Ovary (tissue), 9 donors: Measurements from ENCODE around the gene MTSS2. TPM values are rescaled to one million over a fixed set of nuclear protein-coding genes. Genes with fewer than 3 reads are reported as not detected.

Experiments used
- DNase-seq, 5 donors: peaks; one replicate each; pipeline ENCODE4 v3.0.0-alpha.2; 2019 to 2020
- H3K27ac ChIP-seq, 2 donors: fragments of 200-600 bp; one replicate each; pipeline versions ENCODE4 v1.5.1 to v1.8.0; 2019 to 2022
- H3K27me3 ChIP-seq: fragments of 200-600 bp; one replicate; pipeline ENCODE4 v1.8.0; 2022
- H3K36me3 ChIP-seq: fragments of 200-600 bp; sonication (generic); one replicate; pipeline ENCODE4 v1.5.1; 2019
- H3K4me1 ChIP-seq: one replicate; pipeline ENCODE4 v1.8.1; 2013; ENCODE audit warnings: mild to moderate bottlenecking, moderate library complexity; ENCODE audit not compliant: insufficient read depth
- H3K4me3 ChIP-seq: fragments of 200-600 bp; sonication (generic); one replicate; pipeline ENCODE4 v1.5.1; 2017
- H3K9me3 ChIP-seq, 2 donors: fragments of 200-600 bp in 1 of 2; sonication (generic) in 1 of 2; one replicate each; pipeline versions ENCODE4 v1.5.1 to v1.8.1; 2013 to 2019; ENCODE audit warnings: mild to moderate bottlenecking in 1 of 2, moderate library complexity in 1 of 2
- EP300 ChIP-seq: sonication (generic); formaldehyde crosslinking; IDR thresholded peaks from one replicate; pipeline ENCODE4 v1.6.1; 2017; ENCODE audit warnings: antibody characterized with exemption
- POLR2A ChIP-seq: fragments of 450-650 bp; IDR thresholded peaks from one replicate; pipeline ENCODE4 v1.6.1; 2017; ENCODE audit warnings: antibody characterized with exemption, mild to moderate bottlenecking, moderate library complexity
- WGBS, 3 donors: extraction: QIAGEN DNeasy Blood & Tissue Kit in 1 of 3; methylation state at CpG; one replicate each; pipeline versions ENCODE4 v1.1.5 to v1.1.7; 2013 to 2017; 5-methylcytosine and 5-hydroxymethylcytosine counted together
- intact Hi-C, 4 donors: fragments of 100-400 bp; cut with DNase I; formaldehyde crosslinking; loops; one replicate each; pipeline versions ENCODE4 v1.11.0 to v1.15.1; 2022 to 2023
- polyA plus RNA-seq, 2 donors: library from polyadenylated mRNA; stranded (reverse); fragments of 200-250 nt in 1 of 2; fragments of 350-450 nt in 1 of 2; fragmentation: Illumina TruSeq in 1 of 2; extraction: RNeasy Lipid Tissue Mini Kit (QIAGEN cat#74804) in 1 of 2; gene quantifications; one replicate each; pipeline ENCODE4 v1.2.3, GENCODE V29; 2013 to 2014
- total RNA-seq, 7 donors: library from RNA; depleted of rRNA in 2 of 7; stranded (reverse); fragments of >200 nt in 2 of 7; fragmentation: NEBNext Ultra II Directional in 3 of 7; extraction: Animal tissue kit (Norgen Biotek cat#: 25700) in 3 of 7; gene quantifications; one replicate each; pipeline versions ENCODE4 v1.1.0 to v1.2.4, GENCODE V29; 2016 to 2023
- TF ChIP-seq, protein P1 (sequence below), 3 donors: fragments of 450-650 bp in 2 of 3; fragments of 200-600 bp in 1 of 3; IDR thresholded peaks; one replicate each; pipeline versions ENCODE4 v1.5.1 to v1.8.0; 2016 to 2022; ENCODE audit warnings: antibody characterized with exemption in 3 of 3, mild to moderate bottlenecking in 1 of 3
- donor health status: DM: no; HTN: no; CAD: no; lungs with moderate emphysema.
- donor health status: DM: no; HTN: no; CAD: no.
- donor health status: Bipolar disorder and iron deficiency.
- donor health status: DM: yes; HTN: yes; CAD: no.
- donor health status: DM: no; HTN: no; CAD: no.
- donor health status: DM: yes; HTN: yes; CAD: no.

MTSS2 gene
- total and polyA plus RNA-seq, 9 donors: 8.4 to 93.5 (median 40.2) TPM

- Histone ChIP-seq H3K27me3 (no peaks in the 10 kb centered on the region), H3K27ac (peak overlapping the region; percentile 79 to 86), H3K4me3 (no peak overlapping the region), H3K4me1 (peaks cover 73% of the 10 kb centered on the region), H3K36me3 (no peaks in the 10 kb centered on the region), H3K9me3 (no peaks in the 10 kb centered on the region)
- TF ChIP-seq EP300 (peak; percentile 59), POLR2A (no peak)
- TF ChIP-seq, protein P1, sequence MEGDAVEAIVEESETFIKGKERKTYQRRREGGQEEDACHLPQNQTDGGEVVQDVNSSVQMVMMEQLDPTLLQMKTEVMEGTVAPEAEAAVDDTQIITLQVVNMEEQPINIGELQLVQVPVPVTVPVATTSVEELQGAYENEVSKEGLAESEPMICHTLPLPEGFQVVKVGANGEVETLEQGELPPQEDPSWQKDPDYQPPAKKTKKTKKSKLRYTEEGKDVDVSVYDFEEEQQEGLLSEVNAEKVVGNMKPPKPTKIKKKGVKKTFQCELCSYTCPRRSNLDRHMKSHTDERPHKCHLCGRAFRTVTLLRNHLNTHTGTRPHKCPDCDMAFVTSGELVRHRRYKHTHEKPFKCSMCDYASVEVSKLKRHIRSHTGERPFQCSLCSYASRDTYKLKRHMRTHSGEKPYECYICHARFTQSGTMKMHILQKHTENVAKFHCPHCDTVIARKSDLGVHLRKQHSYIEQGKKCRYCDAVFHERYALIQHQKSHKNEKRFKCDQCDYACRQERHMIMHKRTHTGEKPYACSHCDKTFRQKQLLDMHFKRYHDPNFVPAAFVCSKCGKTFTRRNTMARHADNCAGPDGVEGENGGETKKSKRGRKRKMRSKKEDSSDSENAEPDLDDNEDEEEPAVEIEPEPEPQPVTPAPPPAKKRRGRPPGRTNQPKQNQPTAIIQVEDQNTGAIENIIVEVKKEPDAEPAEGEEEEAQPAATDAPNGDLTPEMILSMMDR (IDR thresholded peaks at IDR 0.05): no peak
- intact Hi-C loops: no loop called here
- DNase-seq: peak; percentile 73 to 91 (median 82)
- WGBS, 3 donors: 55 to 71% (median 67%) methylated on average over 26 of the region's 26 CpGs
Observed at GRCh38 chr16:70691223-70692129, 5.6 kb upstream of the MTSS2 start.

DNA sequence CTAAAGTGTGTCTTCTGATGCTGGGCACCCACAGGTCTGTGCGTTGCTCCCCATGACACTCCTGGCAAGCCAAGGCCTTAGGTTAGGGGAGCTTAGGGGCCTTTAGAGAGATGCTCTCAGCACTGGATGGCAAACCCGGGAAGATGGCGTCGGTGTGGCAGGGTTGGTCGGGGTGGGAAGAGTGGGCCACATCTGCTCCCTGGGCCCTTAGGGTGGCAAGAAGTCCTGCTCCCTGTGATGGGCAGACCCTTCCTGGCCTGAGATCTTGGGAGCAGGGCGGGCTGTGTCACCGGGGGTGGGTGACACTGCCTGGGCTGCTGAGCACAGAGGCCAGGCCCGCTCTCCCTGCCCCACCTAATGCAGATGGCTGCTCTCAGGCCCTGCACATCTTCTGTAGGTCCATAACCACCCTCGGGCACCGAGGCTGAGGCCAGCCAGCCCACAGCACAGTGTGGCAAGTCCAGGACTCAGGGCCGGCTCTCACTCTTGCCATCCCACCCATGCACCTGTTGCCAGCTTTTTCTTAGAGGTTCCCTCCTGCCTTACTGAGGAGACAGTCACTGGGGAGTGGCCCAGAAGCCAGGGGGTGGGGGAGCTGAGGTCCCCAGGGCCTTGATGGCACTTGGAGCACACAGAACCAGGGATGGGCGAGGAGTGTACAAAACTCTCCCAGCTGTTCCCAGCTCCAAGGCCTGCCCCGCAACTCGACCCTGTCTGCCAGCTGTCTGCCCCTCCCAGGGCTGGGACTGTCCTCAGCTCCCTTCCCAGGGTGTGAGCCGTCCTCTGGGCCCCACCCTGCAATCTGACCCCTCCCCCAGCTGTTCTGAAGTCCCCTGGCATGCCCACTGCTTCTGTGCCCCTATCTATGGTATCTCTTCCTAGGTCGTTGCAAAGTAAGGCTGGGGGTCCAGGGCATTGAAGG lies 4.4 kb upstream of the MTSS2 start:
- peak in 2 of 5 donors; percentile 38 to 47 for DNase-seq
- Histone ChIP-seq H3K27me3 (no peaks in the 10 kb centered on the region), H3K4me3 (no peak overlapping the region), H3K9me3 (no peaks in the 10 kb centered on the region), H3K4me1 (peaks cover 70% of the 10 kb centered on the region), H3K27ac (peak overlapping the region in 1 of 2 donors; percentile 79), H3K36me3 (no peaks in the 10 kb centered on the region)
- intact Hi-C loops: loop anchor here in 1 of 4 donors (10.0 kb wide), 1 partner anchor 665 kb away; the partner anchor contains the start of gene CALB2
- WGBS, 3 donors: 82 to 88% (median 84%) methylated on average over 16 of the region's 16 CpGs
- TF ChIP-seq POLR2A (no peak), EP300 (no peak)
- TF ChIP-seq, protein P1 (IDR thresholded peaks at IDR 0.05): no peak

- intact Hi-C loops: loop anchor here in 1 of 4 donors (10.0 kb wide), 1 partner anchor 665 kb away; the partner anchor contains the start of gene CALB2
- no peaks in the 10 kb centered on the region for H3K27me3 ChIP-seq
- WGBS, 3 donors: 86 to 94% (median 90%) methylated on average over 22 of the region's 22 CpGs
- H3K4me1 ChIP-seq: peaks cover 68% of the 10 kb centered on the region
- no peaks in the 10 kb centered on the region for H3K9me3 ChIP-seq
- no peaks in the 10 kb centered on the region for H3K36me3 ChIP-seq
- peak in 3 of 5 donors; percentile 45 to 53 (median 52) for DNase-seq
- no peak overlapping the region for H3K4me3 ChIP-seq
- no peak for TF ChIP-seq POLR2A
- TF ChIP-seq, protein P1 (IDR thresholded peaks at IDR 0.05): no peak
- TF ChIP-seq EP300: no peak
- H3K27ac ChIP-seq: peak overlapping the region; percentile 62 to 79
Observed at GRCh38 chr16:70689035-70689969, 3.4 kb upstream of the MTSS2 start.
